Activated CD4-positive, alpha-beta T cell treated with anti-CD3 and anti-CD28 coated beads for 24 hours (primary cell): ENCODE measurements around the gene EFTUD2.
A peak's percentile ranks its signal among the peaks of the same experiment; 100 is the strongest.

Source experiments
- DNase-seq, 2 donors: peaks; one replicate each; pipeline ENCODE4 v3.0.0-alpha.2; 2020; ENCODE audit warnings: low read depth in 2 of 2

The EFTUD2 gene

DNA sequence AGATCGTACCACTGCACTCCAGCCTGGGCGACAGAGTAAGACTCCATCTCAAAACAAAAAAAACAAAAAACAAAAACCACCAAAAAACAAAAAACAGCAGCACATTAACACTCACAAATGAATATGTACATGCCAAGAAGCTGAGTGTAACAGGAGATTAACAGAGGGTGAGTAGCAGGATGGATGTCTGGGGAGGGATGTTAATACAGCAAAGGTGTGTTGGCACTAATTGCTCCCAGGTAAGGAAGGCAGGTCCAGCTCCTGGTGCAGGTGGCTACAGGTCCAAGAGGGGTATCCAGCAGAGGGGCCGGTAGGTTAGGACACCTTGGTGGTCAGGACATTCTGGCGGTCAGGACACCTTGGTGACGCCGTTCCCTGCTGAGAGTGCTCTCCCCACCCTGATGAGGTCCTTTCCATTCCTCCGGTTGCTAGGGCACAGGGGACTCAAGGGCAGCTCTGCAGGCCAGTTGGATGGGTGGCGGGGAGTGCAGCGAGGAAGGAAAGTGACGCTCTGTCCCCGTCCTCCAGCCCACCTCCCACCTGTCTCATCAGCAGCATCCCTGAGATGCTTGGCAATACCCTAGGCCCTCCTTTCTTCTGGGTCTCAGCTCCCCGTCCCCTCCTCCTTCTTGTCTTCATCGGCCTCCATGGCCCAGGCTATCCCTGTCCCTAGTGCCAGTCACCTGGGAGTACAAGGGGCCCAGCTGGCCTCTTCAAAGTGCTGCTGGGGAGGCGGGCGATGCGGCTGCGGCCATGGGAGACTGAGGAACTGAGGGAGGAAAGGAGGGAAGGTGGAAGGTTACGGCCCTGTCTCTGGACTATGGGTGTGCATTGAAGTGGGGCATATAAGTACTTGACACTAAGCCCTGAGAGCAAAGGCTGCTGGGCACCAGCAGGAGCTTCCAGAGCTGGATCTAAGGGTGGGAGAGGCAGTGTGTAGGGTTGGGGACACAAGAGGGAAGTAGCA is 26.8 kb upstream of the EFTUD2 start:
- DNase-seq, result no peak

DNA sequence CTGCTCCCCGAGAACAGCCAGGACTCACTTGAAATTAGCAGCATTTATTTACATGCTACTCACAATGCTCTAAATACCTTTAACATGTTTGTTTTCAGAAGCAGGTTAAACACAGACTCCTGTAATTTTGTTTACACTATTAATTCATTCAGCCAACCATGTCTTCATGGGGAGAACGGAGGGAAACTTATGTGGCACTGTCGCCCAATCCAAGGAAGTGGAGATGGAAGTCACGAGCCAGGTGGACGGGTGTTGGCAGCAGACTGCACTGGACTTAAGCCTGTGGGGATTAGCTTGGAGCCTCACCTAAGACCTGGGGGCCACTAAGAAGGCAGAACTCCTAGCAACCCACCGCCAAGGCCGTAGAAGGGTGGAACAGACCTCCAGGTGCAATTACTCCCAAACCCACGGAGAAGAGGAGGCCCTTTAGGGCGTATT is 24.9 kb upstream of the EFTUD2 start:
- no peak for DNase-seq

DNA sequence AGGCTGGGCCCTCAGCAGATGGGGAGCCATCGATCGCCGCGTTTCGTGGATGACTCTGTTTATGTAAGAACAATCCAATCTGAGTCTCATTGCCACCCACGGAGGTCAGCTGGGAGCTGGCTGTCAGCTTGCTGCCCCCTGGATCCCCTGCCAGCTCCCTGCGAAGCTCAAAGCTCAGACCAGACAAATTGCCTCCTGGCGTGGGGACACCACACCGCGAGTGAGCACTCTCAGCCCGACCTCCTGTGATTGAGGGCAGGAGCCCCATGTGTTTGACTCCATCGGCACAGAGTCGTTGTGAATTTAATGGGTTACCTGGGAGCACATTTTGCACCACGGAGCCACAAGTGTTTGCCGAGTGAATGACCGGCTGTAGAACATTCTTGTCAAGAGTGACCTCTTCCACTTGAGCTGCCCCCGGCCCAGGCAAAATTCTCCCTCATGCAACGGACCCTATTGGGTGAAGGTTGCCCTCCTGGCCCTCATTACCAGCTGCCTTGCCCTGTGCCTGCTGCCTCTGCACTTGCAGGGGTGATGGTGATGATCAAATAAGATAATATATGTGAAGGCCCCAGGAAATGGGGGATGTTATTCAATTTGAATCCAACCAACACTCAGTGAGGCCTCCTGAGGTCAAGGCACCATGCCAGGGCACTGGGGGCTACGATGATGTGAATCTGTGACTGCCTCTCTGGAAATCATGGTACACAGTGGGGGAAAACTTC is 23.7 kb upstream of the EFTUD2 start:
- no peak for DNase-seq

DNA sequence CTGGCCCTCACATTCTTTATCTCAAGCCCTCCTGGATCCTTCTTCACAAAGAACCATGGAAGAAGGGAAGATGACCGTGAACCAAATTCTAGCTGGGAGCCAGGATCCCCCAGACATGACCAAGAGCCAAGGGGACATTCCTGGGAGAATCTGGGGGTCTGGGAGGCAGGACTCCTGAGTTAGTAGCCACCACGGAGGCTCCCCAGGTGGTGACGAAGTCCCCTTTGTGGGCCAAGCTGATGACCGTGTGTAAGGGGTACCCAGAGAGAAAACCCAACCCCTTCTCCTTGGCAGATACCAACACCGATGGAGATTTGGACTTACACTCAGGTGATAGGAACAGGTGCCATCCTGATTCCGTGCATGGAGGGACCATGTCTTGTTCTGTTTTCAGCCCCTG is 22.9 kb upstream of the EFTUD2 start:
- no peak for DNase-seq

DNA sequence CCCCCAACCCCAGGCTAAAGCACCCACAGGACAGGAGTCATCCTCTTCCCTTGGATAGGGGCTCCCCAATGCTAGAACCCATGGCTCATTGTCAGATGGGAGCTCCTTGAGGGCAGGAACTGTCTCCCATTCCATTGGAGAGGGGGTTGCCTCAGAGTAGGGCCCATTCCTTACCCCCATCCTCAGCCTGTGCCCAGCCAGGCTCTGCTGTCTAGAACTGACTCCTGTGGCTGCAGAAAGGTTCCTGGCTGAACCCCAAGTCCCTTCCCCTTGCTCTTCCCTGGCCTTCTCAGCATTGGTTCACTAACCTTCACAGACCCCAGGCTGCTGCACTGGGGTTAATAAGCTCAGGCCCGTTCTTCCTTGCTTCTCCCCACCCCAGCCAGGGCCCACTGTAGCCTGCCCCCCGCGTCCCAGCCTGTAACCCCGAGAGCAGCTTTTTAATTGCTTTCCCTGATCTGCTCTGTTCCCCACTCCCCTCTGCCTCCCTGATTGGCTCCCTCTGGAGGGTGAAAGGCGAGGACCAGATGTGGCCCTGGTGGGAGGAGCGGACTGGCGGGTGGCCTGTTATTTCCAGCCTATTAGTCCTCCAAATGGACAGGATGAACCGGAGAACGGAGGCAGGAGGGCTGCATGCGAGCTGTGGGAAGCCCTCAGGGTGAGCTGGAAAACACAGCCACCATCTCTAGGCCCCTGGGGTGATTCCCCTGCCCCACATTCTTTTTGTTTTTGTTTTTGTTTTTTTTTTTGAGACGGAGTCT is 22.1 kb upstream of the EFTUD2 start:
- no peak for DNase-seq

DNA sequence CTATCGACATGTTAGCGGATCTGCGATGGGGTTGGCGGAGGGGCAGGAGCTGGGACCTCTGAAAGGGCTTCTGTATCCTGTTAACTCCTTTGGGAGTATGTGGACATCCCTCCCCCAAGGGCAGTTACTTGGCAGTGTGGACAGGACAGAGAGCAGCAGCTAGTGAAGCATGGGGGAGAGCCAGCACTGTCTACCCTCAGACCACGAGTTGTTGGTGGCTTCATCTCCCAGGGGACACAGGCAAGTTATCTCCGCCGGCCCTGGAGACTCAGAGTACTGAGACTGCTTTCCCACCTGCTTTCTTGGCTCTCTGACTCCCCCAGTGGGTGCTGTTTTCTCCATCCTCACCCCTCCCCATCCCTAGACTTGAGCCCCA is 21.3 kb upstream of the EFTUD2 start:
- DNase-seq, result no peak

DNA sequence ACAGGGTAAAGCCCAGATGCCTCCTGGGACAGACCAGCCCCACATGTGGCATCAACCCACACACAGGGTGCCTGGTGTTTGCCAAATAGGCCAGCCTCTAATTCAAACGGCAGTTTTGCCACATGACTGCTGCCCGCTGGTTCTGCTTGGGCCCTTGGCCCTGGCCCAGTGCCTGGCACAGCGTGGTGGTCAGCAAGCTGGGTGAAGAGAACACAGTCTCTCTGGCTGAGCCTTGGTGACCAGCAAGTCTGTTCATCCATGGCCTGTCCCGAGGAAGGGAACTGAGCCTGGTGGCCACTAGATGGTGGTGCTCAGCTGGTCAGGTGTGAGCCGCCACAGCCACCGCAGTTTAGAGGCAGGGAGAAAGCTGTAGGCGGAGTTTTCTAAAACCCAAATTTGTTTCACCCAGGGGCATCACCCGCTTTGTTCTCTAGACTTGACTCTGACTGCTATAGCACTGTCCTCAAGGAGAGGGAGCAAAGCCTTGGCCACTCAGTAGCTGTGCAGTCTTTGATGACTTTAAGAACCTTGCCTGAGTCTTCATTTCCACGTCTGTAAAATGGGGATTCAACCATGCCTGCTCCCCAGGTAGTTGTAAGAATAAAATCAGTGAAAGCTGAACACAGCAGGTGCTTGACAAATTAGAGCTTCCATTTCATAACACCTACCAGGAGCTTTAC is 20.8 kb upstream of the EFTUD2 start:
- DNase-seq, result peak; percentile 30 to 35

DNA sequence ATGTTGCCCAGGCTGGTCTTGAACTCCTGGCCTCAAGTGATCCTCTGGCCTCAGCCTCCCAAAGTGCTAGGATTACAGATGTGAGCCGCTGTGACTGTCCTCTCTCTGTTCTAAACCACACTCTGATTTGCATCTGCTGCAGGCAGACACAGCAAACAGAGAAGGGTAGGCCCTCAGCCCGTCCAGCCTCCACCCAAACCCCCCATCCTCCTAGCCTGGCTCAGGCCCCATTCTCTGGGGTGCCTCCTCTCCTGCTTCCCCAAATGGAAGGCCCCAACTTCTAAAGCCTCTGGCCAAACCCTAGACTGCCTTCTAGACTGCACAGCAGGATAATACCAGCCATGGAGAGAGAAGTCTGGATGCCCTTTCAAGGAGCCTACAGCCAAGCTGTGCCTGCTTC is 20.2 kb upstream of the EFTUD2 start:
- no peak for DNase-seq

DNA sequence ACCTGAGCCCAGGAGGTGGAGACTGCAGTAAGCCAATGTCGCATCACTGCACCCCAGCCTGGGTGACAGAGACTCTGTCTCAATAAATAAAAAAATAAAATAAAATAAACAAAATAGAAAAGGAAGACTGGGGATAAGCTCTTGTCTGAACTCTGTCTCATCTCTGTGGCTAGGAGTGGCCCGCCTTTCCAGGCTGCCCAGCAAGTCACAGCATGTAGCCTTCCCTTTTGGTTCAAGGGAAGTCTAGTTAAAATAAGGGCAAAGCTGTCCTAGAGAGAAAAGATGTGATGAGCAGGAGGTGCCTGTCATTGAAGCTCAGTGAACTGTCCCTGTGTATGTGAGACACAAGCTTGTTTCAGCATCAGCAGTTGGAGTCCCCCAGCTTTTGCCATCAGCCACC is 18.8 kb upstream of the EFTUD2 start:
- no peak for DNase-seq

DNA sequence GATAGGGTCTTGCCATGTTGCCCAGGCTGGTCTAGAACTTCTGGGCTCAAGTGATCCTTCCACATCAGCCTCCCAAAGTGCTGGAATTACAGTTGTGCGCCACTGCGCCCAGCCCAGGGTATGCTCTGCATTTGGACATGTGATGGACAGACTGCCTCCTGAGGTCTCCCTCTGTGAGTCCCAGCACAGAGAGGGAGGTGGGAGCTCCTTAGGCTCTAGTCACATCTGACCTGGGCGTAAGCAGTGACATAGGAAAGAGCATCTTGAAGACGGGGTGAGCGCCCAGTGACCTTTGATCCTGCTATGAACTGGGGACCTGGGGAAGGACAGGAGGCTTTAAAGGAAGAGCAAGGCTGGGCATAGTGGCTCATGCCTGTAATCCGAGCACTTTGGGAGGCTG is 18.2 kb upstream of the EFTUD2 start:
- no peak for DNase-seq

DNA sequence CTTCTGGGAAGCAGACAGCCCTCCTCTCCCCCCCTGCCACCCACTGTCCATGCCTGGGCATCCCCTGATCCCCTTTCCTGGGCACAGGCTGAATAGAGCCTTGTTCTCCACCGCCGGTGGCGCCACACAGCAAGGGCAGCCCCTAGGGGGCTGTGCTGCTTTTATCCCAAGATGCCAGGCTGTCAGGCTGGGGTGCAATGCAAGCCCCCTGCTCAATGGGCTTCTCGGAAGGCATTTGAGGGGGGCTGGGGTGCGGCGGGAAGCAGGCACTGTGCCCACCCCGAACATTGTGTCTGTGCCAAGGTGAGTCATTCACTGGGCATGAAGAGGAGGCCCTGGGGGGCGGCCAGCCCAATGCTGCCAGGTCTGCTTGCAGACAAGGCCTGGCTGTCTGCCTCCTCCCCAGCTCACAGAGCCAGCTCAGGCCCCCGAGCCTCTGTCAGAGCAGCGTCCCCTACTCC is 17.6 kb upstream of the EFTUD2 start:
- no peak for DNase-seq

DNA sequence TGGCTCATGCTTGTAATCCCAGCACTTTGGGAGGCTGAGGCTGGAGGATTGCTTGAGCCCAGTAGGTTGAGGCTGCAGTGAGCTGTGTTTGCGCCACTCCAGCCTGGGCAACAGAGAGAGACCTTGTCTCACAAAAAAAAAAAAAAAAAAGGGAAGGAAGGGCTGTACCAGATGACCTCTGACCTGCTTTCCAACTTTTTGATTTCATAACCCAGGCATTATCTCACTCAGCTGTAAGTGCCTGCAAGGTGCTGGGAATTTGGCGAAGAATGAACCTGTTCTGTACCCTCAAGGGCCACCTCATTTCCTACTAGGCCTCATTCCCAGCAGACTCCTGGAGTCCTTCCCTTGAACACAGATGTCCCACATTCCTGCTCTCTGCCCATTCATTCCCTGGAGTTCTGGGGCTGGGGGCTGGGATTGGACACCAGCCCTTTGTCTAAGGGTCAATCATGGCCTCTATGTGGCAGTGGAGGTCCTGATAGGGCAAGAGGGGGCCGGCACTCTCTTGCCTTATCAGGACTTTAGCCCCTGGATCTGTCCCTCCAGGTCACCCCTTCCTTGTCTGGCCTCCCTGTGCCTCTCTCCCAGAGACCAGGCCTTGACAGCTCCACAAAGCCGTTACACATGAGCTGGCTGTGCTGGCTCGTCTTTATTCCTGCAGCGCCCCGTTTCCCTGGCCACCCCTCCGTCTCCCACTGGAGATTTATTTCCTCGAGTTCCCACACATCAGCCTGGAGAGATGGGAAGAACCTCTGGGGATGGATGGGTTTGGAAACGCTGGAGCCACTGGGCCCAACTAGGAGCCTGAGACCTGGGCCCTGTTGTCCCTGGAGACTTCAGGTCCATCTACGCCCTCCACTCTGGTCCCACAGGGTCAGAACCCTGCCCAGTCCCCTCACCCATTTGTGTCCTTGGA is 16.9 kb upstream of the EFTUD2 start:
- DNase-seq, result no peak

DNA sequence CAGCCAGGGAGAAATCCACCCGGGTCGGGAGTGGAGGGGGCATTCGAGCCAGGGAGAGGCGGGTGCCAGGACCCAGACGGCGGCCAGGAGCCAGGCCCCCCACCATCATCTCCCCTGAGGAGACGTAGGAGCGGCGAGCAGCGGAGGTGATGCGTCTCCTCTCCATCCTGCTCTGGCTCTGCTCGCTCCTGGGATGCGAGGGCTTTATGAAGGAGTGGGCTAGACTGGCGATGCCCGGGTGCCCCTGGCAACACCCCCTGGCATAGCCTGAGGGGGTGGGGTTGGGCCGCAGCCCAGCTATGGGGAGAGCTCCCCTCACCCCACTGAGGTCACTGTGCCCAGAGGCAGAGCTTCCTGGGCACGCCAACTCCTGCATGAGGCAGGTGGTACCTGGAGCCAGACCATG is 16.1 kb upstream of the EFTUD2 start, which contains the start of gene GFAP:
GFAP (minus strand) TSS at position 180 of the 406 bp plus-strand sequence; CDS start at position 166, 14 bp downstream.
- no peak for DNase-seq

DNA sequence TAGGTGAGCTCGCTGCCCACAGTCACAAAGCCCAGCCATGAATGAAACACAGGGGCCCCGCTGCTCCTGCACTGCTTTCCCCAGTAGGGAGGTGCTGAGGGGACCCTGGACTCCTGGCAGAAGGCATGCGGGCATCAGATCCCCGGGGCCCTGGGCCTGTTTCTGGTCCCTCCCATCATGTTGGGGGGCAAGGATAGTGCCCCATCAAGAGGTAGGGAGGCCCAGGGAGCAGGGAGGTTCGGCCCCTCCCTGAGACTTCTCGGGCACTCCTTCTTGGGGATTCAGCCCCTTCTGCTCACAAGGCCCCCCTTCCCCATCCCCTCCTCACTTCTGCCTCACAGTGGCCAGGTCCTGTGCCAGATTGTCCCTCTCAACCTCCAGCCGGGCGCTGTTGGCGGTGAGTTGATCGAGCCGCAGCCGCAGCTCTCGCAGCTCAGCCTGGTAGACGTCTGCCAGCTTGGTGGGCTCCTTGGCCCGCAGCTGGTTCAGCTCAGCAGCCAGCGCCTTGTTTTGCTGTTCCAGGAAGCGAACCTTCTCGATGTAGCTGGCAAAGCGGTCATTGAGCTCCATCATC is 15.5 kb upstream of the EFTUD2 start:
- DNase-seq, result no peak

DNA sequence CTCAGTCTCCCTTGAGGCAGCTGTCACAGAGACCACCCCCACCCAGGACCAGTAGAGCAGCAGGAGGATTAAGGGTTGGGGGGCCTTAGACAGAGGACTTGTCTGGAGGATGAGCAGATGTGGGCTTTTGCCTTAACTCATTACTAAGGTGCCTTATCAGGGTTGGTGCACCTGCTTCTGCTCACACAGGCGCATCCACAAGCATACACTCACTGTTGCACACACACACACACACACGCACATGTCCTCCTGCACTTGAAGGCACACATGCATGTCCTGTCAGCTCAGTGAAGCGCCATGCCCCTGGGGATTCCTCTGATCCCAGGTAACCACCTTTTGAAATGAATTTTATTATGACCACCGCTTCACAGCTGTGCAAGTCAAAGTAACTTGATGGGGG is 14.9 kb upstream of the EFTUD2 start:
- DNase-seq, result no peak

DNA sequence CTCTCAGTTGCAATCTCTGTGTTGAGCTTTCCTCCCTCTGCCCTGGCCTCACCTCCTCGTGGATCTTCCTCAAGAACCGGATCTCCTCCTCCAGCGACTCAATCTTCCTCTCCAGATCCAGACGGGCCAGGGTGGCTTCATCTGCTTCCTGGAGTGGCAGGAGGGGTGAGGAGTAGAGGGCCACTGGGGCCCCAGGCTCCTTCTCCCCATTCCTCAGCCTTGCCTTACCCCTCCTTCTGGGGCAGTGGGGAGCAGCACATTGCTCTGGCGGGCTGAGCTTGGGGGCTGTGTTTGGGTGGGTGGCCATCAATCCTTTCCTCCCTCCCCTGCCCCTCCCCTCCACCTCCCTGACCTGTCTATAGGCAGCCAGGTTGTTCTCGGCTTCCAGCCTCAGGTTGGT is 14.4 kb upstream of the EFTUD2 start:
- DNase-seq, result no peak

DNA sequence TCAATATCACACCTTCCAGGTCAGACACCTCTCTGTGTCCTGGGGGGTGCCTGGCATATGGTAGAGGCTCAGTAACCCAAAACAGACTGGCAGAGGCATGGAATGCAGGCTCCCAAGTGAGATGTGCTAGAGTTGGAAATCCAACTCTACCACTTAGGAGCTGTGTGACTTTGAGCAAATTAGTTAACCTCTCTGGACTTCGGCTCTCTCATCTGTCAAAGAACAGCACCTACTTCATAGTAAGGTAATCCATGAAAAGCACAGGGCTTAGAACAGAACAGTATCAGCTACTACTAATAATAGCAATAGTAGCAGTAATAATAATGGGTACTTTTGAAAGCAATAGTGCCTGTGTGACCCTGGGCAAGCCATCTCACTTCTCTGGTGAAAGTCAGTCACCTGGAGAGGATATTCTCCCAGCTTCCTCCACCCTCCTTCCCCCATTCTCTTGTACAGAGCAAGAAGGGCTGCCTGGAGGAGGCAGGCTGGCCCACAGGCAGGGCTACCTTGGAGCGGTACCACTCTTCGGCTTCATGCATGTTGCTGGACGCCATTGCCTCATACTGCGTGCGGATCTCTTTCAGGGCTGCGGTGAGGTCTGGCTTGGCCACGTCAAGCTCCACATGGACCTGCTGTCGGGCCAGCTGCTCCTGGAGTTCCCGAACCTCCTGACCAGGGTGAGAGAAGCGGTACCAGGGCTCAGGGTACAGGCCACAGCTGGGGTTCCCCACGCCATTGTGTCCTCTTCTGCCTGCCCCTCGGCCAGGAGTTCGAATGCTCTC is 13.7 kb upstream of the EFTUD2 start:
- DNase-seq, result no peak

DNA sequence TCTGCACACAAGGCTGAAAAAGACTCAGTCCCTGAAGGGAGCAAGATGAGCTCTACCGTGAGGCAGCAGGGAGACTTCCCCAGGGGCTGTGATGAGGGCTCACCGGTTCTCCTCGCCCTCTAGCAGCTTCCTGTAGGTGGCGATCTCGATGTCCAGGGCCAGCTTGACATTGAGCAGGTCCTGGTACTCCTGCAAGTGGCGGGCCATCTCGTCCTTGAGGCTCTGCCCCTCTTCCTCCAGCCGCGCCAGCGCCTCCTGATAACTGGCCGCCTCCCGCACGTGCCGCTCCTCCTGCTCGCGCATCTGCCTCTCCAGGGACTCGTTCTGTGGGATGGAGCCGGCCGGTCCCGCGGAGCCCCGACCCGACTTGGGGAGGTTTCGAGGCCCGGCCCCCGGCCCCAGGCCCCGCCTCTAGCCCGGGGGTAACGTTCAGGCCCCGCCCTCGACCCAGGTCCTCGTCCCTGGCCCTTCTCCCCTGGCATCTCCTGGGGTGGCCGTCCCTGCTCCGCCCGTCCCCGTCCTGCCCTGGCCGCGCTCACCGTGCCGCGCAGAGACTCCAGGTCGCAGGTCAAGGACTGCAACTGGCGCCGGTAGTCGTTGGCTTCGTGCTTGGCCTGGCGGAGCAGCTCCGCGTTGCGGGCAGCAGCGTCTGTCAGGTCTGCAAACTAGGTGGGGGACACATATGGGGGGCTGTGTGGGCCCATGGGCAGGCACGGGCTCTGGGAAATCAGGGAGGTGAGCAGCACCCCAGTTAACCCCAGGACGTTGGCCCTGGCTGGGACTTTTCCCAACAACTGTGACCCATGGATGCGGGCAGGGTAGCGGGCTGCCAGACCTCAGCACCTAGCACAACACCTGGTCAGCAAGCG is 12.1 kb upstream of the EFTUD2 start:
- peak; percentile 26 to 33 for DNase-seq
